Activated T-cell treated with anti-CD3 and anti-CD28 coated beads, Interleukin-2, amount 50 U/mL, for 72 hours (primary cell): ENCODE data around the gene MAJIN. TPM values are rescaled to one million over a fixed set of nuclear protein-coding genes. Genes with fewer than 3 reads are reported as not detected.
A peak's percentile ranks its signal among the peaks of the same experiment; 100 is the strongest.

Experiments
- ATAC-seq, 2 donors: fragments of 150-1000 bp; cut with Tn5 transposase; replicated peaks in 1 of 2; 2 replicates each; pipeline ENCODE4 v1.10.0; 2021; ENCODE audit warnings: moderate library complexity in 2 of 2, mild to moderate bottlenecking in 1 of 2
- DNase-seq, 2 donors: peaks; one replicate each; pipeline ENCODE4 v3.0.0; 2021 to 2022; ENCODE audit warnings: mixed read lengths in 1 of 2
- H3K27ac Mint-ChIP-seq: one replicate; pipeline ENCODE4 v1.8.0; 2022; ENCODE audit warnings: mild to moderate bottlenecking, moderate library complexity, mixed read lengths
- H3K27me3 Mint-ChIP-seq: one replicate; pipeline ENCODE4 v1.8.0; 2022; ENCODE audit warnings: low read depth, mixed read lengths
- H3K36me3 Mint-ChIP-seq, 2 donors: one replicate each; pipeline ENCODE4 v1.8.0; 2022; ENCODE audit warnings: mixed read lengths in 2 of 2, mild to moderate bottlenecking in 1 of 2; ENCODE audit not compliant: insufficient read depth in 2 of 2
- H3K4me1 Mint-ChIP-seq: one replicate; pipeline ENCODE4 v1.8.0; 2022; ENCODE audit warnings: low read depth, mixed read lengths
- H3K4me3 Mint-ChIP-seq, 2 donors: one replicate each; pipeline ENCODE4 v1.8.0; 2022; ENCODE audit warnings: mild to moderate bottlenecking in 2 of 2, mixed read lengths in 2 of 2, moderate library complexity in 2 of 2
- H3K9me3 Mint-ChIP-seq, 2 donors: one replicate each; pipeline ENCODE4 v1.8.0; 2022; ENCODE audit warnings: mixed read lengths in 2 of 2
- total RNA-seq, 2 donors: library from RNA; stranded (reverse); gene quantifications; one replicate each; pipeline ENCODE4 v1.2.3, GENCODE V29; 2022

Gene MAJIN
- total RNA-seq, 2 donors from 2014 or later, result 1.7 to 2.7 TPM

- ATAC-seq, result no peak
- no peak for DNase-seq
- Mint-ChIP-seq H3K27me3 (no peaks in the 10 kb centered on the region), H3K27ac (no peak overlapping the region), H3K4me1 (peaks cover 6% of the 10 kb centered on the region), H3K4me3 (no peak overlapping the region), H3K9me3 (no peaks in the 10 kb centered on the region), H3K36me3 (peaks cover 2 to 9% of the 10 kb centered on the region in 2 donors)
Measured at GRCh38 chr11:64911142-64911541, 60.8 kb downstream of the MAJIN start.

- Mint-ChIP-seq H3K36me3 (peaks cover 2 to 9% of the 10 kb centered on the region in 2 donors), H3K9me3 (no peaks in the 10 kb centered on the region), H3K4me3 (no peak overlapping the region), H3K4me1 (no peaks in the 10 kb centered on the region), H3K27me3 (no peaks in the 10 kb centered on the region), H3K27ac (no peak overlapping the region)
- ATAC-seq (no peak), DNase-seq (no peak)
Measured at GRCh38 chr11:64910451-64911093, 61.3 kb downstream of the MAJIN start.

- Mint-ChIP-seq H3K27ac (no peak overlapping the region), H3K36me3 (peaks cover 2 to 10% of the 10 kb centered on the region in 2 donors), H3K9me3 (no peaks in the 10 kb centered on the region), H3K4me3 (no peak overlapping the region), H3K4me1 (no peaks in the 10 kb centered on the region), H3K27me3 (no peaks in the 10 kb centered on the region)
- no peak for ATAC-seq
- DNase-seq, result no peak
Measured at GRCh38 chr11:64909653-64910343, 62.1 kb downstream of the MAJIN start.

- Mint-ChIP-seq H3K4me3 (no peak overlapping the region), H3K9me3 (no peaks in the 10 kb centered on the region), H3K27ac (no peak overlapping the region), H3K36me3 (peaks cover 2 to 13% of the 10 kb centered on the region in 2 donors), H3K4me1 (no peaks in the 10 kb centered on the region), H3K27me3 (no peaks in the 10 kb centered on the region)
- DNase-seq (no peak), ATAC-seq (no peak)
Measured at GRCh38 chr11:64908766-64909165, 63.1 kb downstream of the MAJIN start.

- Mint-ChIP-seq H3K9me3 (no peaks in the 10 kb centered on the region), H3K36me3 (peaks cover 2 to 9% of the 10 kb centered on the region in 2 donors), H3K4me3 (no peak overlapping the region), H3K27me3 (no peaks in the 10 kb centered on the region), H3K27ac (no peak overlapping the region), H3K4me1 (peaks cover 8% of the 10 kb centered on the region)
- no peak for ATAC-seq
- DNase-seq, result no peak
Measured at GRCh38 chr11:64906314-64906635, 65.6 kb downstream of the MAJIN start.

GRCh38 chr11:64905516-64906313 is 66.2 kb downstream of the MAJIN start:
- H3K9me3 Mint-ChIP-seq, result no peaks in the 10 kb centered on the region

GRCh38 chr11:64903291-64903833 is 68.5 kb downstream of the MAJIN start:
- Mint-ChIP-seq H3K27ac (no peak overlapping the region), H3K4me1 (peaks cover 19% of the 10 kb centered on the region), H3K27me3 (no peaks in the 10 kb centered on the region), H3K9me3 (no peaks in the 10 kb centered on the region), H3K4me3 (no peak overlapping the region), H3K36me3 (peaks cover 0 to 10% of the 10 kb centered on the region in 2 donors)
- DNase-seq (no peak), ATAC-seq (no peak)

More at GRCh38 chr11:64905516-64906313, 66.2 kb downstream of the MAJIN start:
- H3K27me3 Mint-ChIP-seq, result no peaks in the 10 kb centered on the region
- no peak overlapping the region for H3K4me3 Mint-ChIP-seq
- peaks cover 0 to 10% of the 10 kb centered on the region in 2 donors for H3K36me3 Mint-ChIP-seq
- ATAC-seq, result no peak
- DNase-seq, result no peak
- no peak overlapping the region for H3K27ac Mint-ChIP-seq
- H3K4me1 Mint-ChIP-seq, result peaks cover 10% of the 10 kb centered on the region

- no peak for ATAC-seq
- Mint-ChIP-seq H3K27ac (no peak overlapping the region), H3K27me3 (no peaks in the 10 kb centered on the region)
Measured at GRCh38 chr11:64902102-64902900, 69.6 kb downstream of the MAJIN start.

GRCh38 chr11:64900774-64901173 is 71.1 kb downstream of the MAJIN start:
- H3K27ac Mint-ChIP-seq, result no peak overlapping the region
- H3K27me3 Mint-ChIP-seq, result no peaks in the 10 kb centered on the region
- H3K4me1 Mint-ChIP-seq, result peaks cover 19% of the 10 kb centered on the region
- H3K36me3 Mint-ChIP-seq, result peaks cover 2 to 10% of the 10 kb centered on the region in 2 donors
- ATAC-seq (no peak), DNase-seq (no peak)
- no peak overlapping the region for H3K4me3 Mint-ChIP-seq
- no peaks in the 10 kb centered on the region for H3K9me3 Mint-ChIP-seq

More at GRCh38 chr11:64902102-64902900, 69.6 kb downstream of the MAJIN start:
- no peak for DNase-seq
- H3K4me1 Mint-ChIP-seq, result peaks cover 19% of the 10 kb centered on the region
- no peak overlapping the region for H3K4me3 Mint-ChIP-seq
- peaks cover 0 to 10% of the 10 kb centered on the region in 2 donors for H3K36me3 Mint-ChIP-seq
- no peaks in the 10 kb centered on the region for H3K9me3 Mint-ChIP-seq

- peak; percentile 75 to 83 for DNase-seq
- Mint-ChIP-seq H3K4me3 (peak overlapping the region; percentile 52 to 59), H3K27ac (peak overlapping the region; percentile 9), H3K27me3 (no peaks in the 10 kb centered on the region), H3K36me3 (peaks cover 2 to 10% of the 10 kb centered on the region in 2 donors), H3K9me3 (no peaks in the 10 kb centered on the region), H3K4me1 (peaks cover 19% of the 10 kb centered on the region)
- ATAC-seq, result peak; percentile 100
Measured at GRCh38 chr11:64900263-64900678, 71.6 kb downstream of the MAJIN start.

GRCh38 chr11:64898541-64898940 is 73.4 kb downstream of the MAJIN start:
- Mint-ChIP-seq H3K4me1 (peaks cover 19% of the 10 kb centered on the region), H3K27ac (no peak overlapping the region), H3K9me3 (no peaks in the 10 kb centered on the region), H3K36me3 (peaks cover 2 to 6% of the 10 kb centered on the region in 2 donors), H3K27me3 (no peaks in the 10 kb centered on the region), H3K4me3 (no peak overlapping the region)
- DNase-seq, result no peak
- no peak for ATAC-seq

GRCh38 chr11:64898076-64898445 is 73.8 kb downstream of the MAJIN start:
- no peaks in the 10 kb centered on the region for H3K9me3 Mint-ChIP-seq
- H3K27ac Mint-ChIP-seq, result no peak overlapping the region
- DNase-seq (no peak), ATAC-seq (no peak)
- H3K4me3 Mint-ChIP-seq, result no peak overlapping the region
- H3K4me1 Mint-ChIP-seq, result peaks cover 19% of the 10 kb centered on the region
- H3K36me3 Mint-ChIP-seq, result peaks cover 2 to 6% of the 10 kb centered on the region in 2 donors
- no peaks in the 10 kb centered on the region for H3K27me3 Mint-ChIP-seq
